B cell (primary cell): ENCODE data around the gene GRN. TPM values are rescaled to one million over a fixed set of nuclear protein-coding genes. Genes with fewer than 3 reads are reported as not detected.

Experiments used
- ATAC-seq: fragments of 200-7000 bp; cut with Tn5 transposase; one replicate; pipeline ENCODE4 v1.10.0; 2021; ENCODE audit warnings: low read depth, mild to moderate bottlenecking, moderate number of reproducible peaks, moderate library complexity
- CTCF ChIA-PET: fragments of 350-600 bp; sonication (Branson Sonifier 250); formaldehyde crosslinking; loops from one replicate; lab custom pipeline; 2021; ENCODE audit warnings: antibody characterized with exemption, inconsistent platforms; lab: Charles Lee
- POLR2A ChIA-PET: fragments of 350-600 bp; sonication (Branson Sonifier 250); formaldehyde crosslinking; loops from one replicate; lab custom pipeline; 2021; ENCODE audit warnings: antibody characterized with exemption; lab: Charles Lee
- DNase-seq: peaks from one replicate; pipeline ENCODE4 v3.0.0; 2013
- H2AFZ ChIP-seq: 2 replicates; pipeline ENCODE4 v1.6.1; 2012; ENCODE audit warnings: mild to moderate bottlenecking, low read depth, low read length; ENCODE audit not compliant: insufficient read depth, poor library complexity, severe bottlenecking
- H3K27ac ChIP-seq, 2 donors: 1 replicate in 1 of 2; 2 replicates in 1 of 2; pipeline ENCODE4 v1.5.1; 2012 to 2013; ENCODE audit warnings: low read length in 2 of 2, mild to moderate bottlenecking in 2 of 2, moderate library complexity in 1 of 2
- H3K27me3 ChIP-seq, 4 experiments: fragments of 200-600 bp in 1 of 4; sonication (generic) in 1 of 4; replicated peaks in 1 of 4; 1 replicate in 2 of 4; 2 replicates in 2 of 4; pipeline versions ENCODE4 v1.6.1 to v1.7.0; 2013 to 2016; ENCODE audit warnings: low read length in 3 of 4, mild to moderate bottlenecking in 2 of 4, mixed read lengths in 1 of 4, moderate library complexity in 1 of 4; ENCODE audit not compliant: insufficient read depth in 4 of 4, control insufficient read depth in 3 of 4; ENCODE audit errors: control extremely low read depth in 1 of 4
- H3K36me3 ChIP-seq, 2 experiments: replicated peaks in 1 of 2; 1 replicate in 1 of 2; 2 replicates in 1 of 2; pipeline versions ENCODE4 v1.6.1 to v1.7.1; 2013; ENCODE audit warnings: low read length in 1 of 2; ENCODE audit not compliant: insufficient read depth in 2 of 2, control insufficient read depth in 1 of 2; ENCODE audit errors: control extremely low read depth in 1 of 2, extremely low read depth in 1 of 2
- H3K4me1 ChIP-seq, 2 donors: fragments of 200-600 bp in 1 of 2; sonication (generic) in 1 of 2; 1 replicate in 1 of 2; 2 replicates in 1 of 2; pipeline versions ENCODE4 v1.5.1 to v1.6.1; 2013 to 2017; ENCODE audit warnings: low read length in 2 of 2; ENCODE audit not compliant: control insufficient read depth in 2 of 2, insufficient read depth in 2 of 2
- H3K4me2 ChIP-seq: replicated peaks from 2 replicates; pipeline ENCODE3; 2012; ENCODE audit warnings: mild to moderate bottlenecking, low read depth, low read length; ENCODE audit not compliant: poor library complexity, severe bottlenecking
- H3K4me3 ChIP-seq, 5 experiments: fragments of 200-600 bp in 1 of 5; sonication (generic) in 1 of 5; 1 replicate in 3 of 5; 2 replicates in 2 of 5; pipeline versions ENCODE4 v1.5.1 to v1.7.0; 2011 to 2016; ENCODE audit warnings: low read length in 4 of 5, mild to moderate bottlenecking in 4 of 5, low read depth in 2 of 5, control low read depth in 1 of 5, moderate library complexity in 1 of 5; ENCODE audit not compliant: insufficient read depth in 1 of 5; ENCODE audit errors: control extremely low read depth in 1 of 5, extremely low read depth in 1 of 5
- H3K79me2 ChIP-seq: fragments of 200-600 bp; sonication (generic); one replicate; pipeline ENCODE4 v1.6.0; 2016; ENCODE audit warnings: low read length; ENCODE audit not compliant: control insufficient read depth, insufficient read depth
- H3K9ac ChIP-seq: fragments of 200-600 bp; sonication (generic); 2 replicates; pipeline ENCODE4 v1.6.1; 2017; ENCODE audit warnings: mild to moderate bottlenecking, low read length, moderate library complexity
- H3K9me3 ChIP-seq, 3 donors: one replicate each; pipeline versions ENCODE4 v1.6.1 to v1.7.1; 2013; ENCODE audit warnings: low read length in 2 of 3; ENCODE audit not compliant: control insufficient read depth in 2 of 3, insufficient read depth in 1 of 3; ENCODE audit errors: control extremely low read depth in 1 of 3
- H4K20me1 ChIP-seq: 2 replicates; pipeline ENCODE4 v1.6.0; 2012; ENCODE audit warnings: mild to moderate bottlenecking, low read length; ENCODE audit not compliant: insufficient read depth, control insufficient read depth, poor library complexity, severe bottlenecking
- H3K27ac Mint-ChIP-seq: one replicate; pipeline ENCODE4 v1.8.0; 2021; ENCODE audit warnings: mixed read lengths
- H3K27me3 Mint-ChIP-seq: one replicate; pipeline ENCODE4 v1.8.0; 2021; ENCODE audit warnings: mixed read lengths
- H3K4me1 Mint-ChIP-seq: one replicate; pipeline ENCODE4 v1.8.0; 2021; ENCODE audit warnings: mixed read lengths
- H3K4me3 Mint-ChIP-seq: one replicate; pipeline ENCODE4 v1.8.0; 2021; ENCODE audit warnings: mixed read lengths
- H3K9me3 Mint-ChIP-seq: one replicate; pipeline ENCODE4 v1.8.0; 2022; ENCODE audit warnings: mixed read lengths; ENCODE audit not compliant: insufficient read depth
- CTCF ChIP-seq: fragments of 200-600 bp; IDR thresholded peaks from one replicate; pipeline ENCODE4 v1.8.0; 2022; ENCODE audit warnings: antibody characterized with exemption, mild to moderate bottlenecking
- EZH2 ChIP-seq: IDR thresholded peaks from 2 replicates; pipeline ENCODE4 v1.6.1; 2012; ENCODE audit warnings: borderline replicate concordance, low read depth, mild to moderate bottlenecking, moderate library complexity, low read length; ENCODE audit not compliant: insufficient read depth, poor library complexity, severe bottlenecking
- WGBS: methylation state at CpG from one replicate; pipeline ENCODE4 v1.1.5; 2013; ENCODE audit warnings: missing lambda C conversion rate; ENCODE audit not compliant: insufficient coverage; 5-methylcytosine and 5-hydroxymethylcytosine counted together
- intact Hi-C: fragments of 100-400 bp; cut with micrococcal nuclease; formaldehyde crosslinking; loops from one replicate; pipeline ENCODE4 v1.10.0; 2022
- polyA plus RNA-seq: library from polyadenylated mRNA; depleted of rRNA; stranded (reverse); fragments of >200 nt; gene quantifications from 2 replicates; pipeline ENCODE4 v1.2.3, GENCODE V29; 2012
- total RNA-seq, 2 donors: library from RNA; stranded (reverse); fragments of 120-200 nt in 1 of 2; gene quantifications; 1 replicate in 1 of 2; 2 replicates in 1 of 2; pipeline versions ENCODE4 v1.2.3 to v1.2.4, GENCODE V29; 2013 to 2022

Gene GRN
- total and polyA plus RNA-seq, 2 donors (not counting 1 experiment from before 2014, with no cell fraction given) = 187 to 226 TPM

DNA sequence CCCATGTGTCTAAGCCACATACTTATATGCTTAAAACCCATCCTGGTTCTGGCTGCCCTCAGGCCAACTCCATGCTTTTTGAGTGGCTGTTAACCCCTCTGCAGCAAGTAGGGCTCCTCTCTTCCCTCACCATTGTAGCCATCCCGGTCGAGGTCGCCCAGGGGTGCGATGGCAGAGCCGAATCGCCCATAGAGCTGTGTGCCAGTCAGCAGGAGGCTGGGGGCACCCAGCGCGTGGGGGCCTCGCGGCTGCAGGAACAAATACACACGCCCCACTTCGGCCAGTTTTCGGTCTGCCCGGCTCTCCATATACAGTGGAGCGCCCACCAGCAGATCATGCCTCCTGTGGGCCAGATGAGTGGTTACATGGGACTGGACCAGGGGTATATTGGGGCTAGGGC is 38.3 kb downstream of the GRN start:
- WGBS = 97% methylated on average over 15 of the region's 15 CpGs
- peaks cover 0 to 43% (median 11%) of the 10 kb centered on the region in 4 experiments for H3K27me3 ChIP-seq
- H3K79me2 ChIP-seq = no peaks in the 10 kb centered on the region
- no peak overlapping the region for H3K4me3 ChIP-seq
- no peak overlapping the region for H3K27ac ChIP-seq
- ChIA-PET POLR2A (no interaction called here), CTCF (no interaction called here)
- no peak for TF ChIP-seq CTCF
- TF ChIP-seq EZH2 = no peak
- peaks cover 0 to 13% (median 0%) of the 10 kb centered on the region in 3 donors for H3K9me3 ChIP-seq
- no peaks in the 10 kb centered on the region for H4K20me1 ChIP-seq
- no peak overlapping the region for H2AFZ ChIP-seq
- no peaks in the 10 kb centered on the region for H3K36me3 ChIP-seq
- Mint-ChIP-seq H3K27me3 (peaks cover 37% of the 10 kb centered on the region), H3K4me1 (peaks cover 15% of the 10 kb centered on the region), H3K9me3 (no peaks in the 10 kb centered on the region), H3K4me3 (no peak overlapping the region), H3K27ac (no peak overlapping the region)
- H3K9ac ChIP-seq = no peak overlapping the region
- H3K4me2 ChIP-seq = no peak overlapping the region
- intact Hi-C loops = no loop called here
- DNase-seq (no peak), ATAC-seq (no peak)
- H3K4me1 ChIP-seq = peaks cover 17 to 19% of the 10 kb centered on the region in 2 donors

GRCh38 chr17:44383861-44384260 is 38.8 kb downstream of the GRN start:
- H3K9ac ChIP-seq = no peak overlapping the region
- DNase-seq = no peak
- peaks cover 16% of the 10 kb centered on the region for H3K4me1 Mint-ChIP-seq
- ChIA-PET CTCF (no interaction called here), POLR2A (no interaction called here)
- H4K20me1 ChIP-seq = no peaks in the 10 kb centered on the region
- TF ChIP-seq EZH2 (no peak), CTCF (no peak)
- intact Hi-C loops = no loop called here
- no peaks in the 10 kb centered on the region for H3K79me2 ChIP-seq
- H3K4me3 ChIP-seq = no peak overlapping the region
- no peaks in the 10 kb centered on the region for H3K9me3 Mint-ChIP-seq
- H3K27me3 Mint-ChIP-seq = peaks cover 33% of the 10 kb centered on the region
- H3K4me3 Mint-ChIP-seq = no peak overlapping the region
- no peak overlapping the region for H3K4me2 ChIP-seq
- no peak overlapping the region for H3K27ac ChIP-seq
- H3K36me3 ChIP-seq = no peaks in the 10 kb centered on the region
- peaks cover 0 to 43% (median 11%) of the 10 kb centered on the region in 4 experiments for H3K27me3 ChIP-seq
- ATAC-seq = no peak
- H3K4me1 ChIP-seq = peaks cover 17 to 19% of the 10 kb centered on the region in 2 donors
- no peak overlapping the region for H3K27ac Mint-ChIP-seq
- 92% methylated on average over 7 of the region's 16 CpGs for WGBS
- no peak overlapping the region for H2AFZ ChIP-seq
- H3K9me3 ChIP-seq = peaks cover 0 to 13% (median 0%) of the 10 kb centered on the region in 3 donors
